Suppressor macrophage (primary cell): ENCODE measurements around the gene KLK11.
A peak's percentile ranks its signal among the peaks of the same experiment; 100 is the strongest.

Experiments used
- DNase-seq, 4 experiments: peaks; one replicate each; pipeline ENCODE4 v3.0.0-alpha.2; 2020 to 2022
- total RNA-seq, 17 experiments: gene quantifications; one replicate each; lab custom pipeline; 2026; ENCODE audit warnings: mixed read lengths in 6 of 17, inconsistent platforms in 3 of 17; lab: John Stamatoyannopoulos, UW

The KLK11 gene
- 0 to 0.99 (median 0) reads per million in 17 experiments for total RNA-seq

GRCh38 chr19:51026554-51026831, at the start of gene KLK11:
Gene KLK11, minus strand, starts transcription at chr19:51026616. Its CDS starts 985 bp downstream, at chr19:51025631.
- DNase-seq, result no peak

GRCh38 chr19:51075998-51076397, 49.6 kb upstream of the KLK11 start:
- DNase-seq, result no peak

- no peak for DNase-seq
Measured at GRCh38 chr19:51071095-51071405, 44.6 kb upstream of the KLK11 start.

GRCh38 chr19:51070334-51071094, 44.1 kb upstream of the KLK11 start:
- DNase-seq, result no peak

GRCh38 chr19:51066393-51067186, 40.2 kb upstream of the KLK11 start:
- no peak for DNase-seq

DNA sequence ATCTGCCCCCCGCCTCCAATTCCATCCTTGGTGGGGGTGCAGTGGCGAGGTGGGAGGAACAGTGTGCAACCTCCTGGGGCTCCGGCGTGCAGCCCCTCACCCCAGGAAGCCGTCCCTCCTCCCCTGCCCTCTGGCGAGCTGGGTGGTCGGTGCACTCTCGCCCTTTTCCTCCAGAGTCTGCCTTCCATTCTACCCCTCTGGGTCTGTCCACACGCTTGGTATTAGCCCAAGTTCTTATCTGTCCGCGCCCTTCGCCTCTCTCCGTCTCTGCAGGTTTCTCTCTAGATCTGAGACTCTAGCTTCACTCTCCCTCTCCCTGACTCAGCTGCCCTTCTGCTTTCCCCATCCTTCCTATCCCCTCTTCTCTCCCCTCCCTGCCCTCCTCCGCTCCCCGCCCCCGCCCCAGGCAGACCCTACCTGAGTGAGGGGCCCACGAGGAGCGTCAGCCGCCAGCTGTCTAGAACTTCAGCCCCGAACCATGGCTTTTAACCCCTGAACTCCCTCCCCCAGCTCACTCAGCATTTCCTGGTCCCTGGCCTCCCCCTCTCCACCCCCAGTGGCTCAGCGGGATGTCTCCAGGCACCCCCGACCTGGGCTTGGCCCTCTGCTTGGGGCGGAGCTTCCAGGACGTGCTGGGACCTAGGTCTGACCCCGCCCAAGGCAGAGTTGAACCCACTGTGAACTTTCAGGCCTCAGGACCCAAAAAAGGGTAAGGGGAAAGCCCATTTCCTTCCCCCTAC, 39.0 kb upstream of the KLK11 start:
- DNase-seq, result no peak

DNA sequence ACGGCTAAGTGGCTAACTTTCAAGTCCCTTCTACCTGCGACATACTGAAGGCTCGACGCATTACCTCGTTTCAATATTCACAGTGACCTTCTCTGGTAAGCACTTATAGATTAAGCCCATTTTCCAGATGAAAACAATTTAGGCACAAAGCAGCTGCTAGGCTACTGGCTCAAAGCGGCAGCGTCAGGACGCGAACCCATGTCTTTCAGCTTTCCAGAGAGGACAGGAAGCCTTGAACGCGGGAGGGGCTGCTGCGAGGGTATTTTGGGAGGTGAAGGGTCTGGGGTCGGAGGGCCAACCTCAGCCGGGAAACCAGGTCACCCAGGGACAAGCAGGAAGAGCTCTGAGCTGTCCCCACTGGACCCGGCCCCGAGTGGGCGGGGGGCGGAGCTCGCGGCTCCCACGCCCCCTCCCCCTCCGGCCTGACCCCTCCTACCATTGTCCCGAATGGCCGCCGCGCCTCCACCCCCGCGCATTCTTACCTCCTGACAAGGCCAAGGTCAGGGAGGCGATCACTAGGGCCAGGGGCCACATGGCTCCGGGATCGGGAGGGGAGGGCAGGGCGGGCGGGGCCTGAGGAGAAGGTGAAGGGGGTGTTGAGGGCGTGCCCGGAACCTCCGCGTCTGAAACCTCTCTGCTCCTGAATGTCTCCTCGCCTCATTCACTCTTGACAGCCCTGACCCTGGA, 38.3 kb upstream of the KLK11 start, which contains the start of gene KLK13:
TSS of gene KLK13 (minus strand) at position 559 of the 687 bp plus-strand sequence. CDS start at position 534, 25 bp downstream.
- peak; percentile 9 to 68 (median 41) for DNase-seq

DNA sequence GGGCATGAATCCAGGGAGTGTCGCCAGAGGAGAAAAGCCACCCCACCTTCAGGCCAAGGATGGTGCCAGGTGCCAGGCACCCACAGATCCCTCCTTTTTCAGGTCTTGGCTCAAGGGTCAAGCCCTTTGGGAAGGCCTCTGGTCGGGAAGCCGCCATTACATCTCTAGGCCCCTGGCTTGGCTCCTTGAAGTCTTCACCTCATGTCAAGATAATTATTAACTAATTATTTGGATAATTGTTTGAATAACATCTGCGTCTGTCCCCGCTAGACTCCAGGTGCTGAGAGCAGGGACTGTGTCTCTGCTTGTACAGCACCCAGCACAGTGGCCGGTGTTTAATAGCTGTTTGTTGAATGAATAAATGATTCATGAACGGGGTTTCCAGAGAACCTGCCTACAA, 37.2 kb upstream of the KLK11 start:
- no peak for DNase-seq

DNA sequence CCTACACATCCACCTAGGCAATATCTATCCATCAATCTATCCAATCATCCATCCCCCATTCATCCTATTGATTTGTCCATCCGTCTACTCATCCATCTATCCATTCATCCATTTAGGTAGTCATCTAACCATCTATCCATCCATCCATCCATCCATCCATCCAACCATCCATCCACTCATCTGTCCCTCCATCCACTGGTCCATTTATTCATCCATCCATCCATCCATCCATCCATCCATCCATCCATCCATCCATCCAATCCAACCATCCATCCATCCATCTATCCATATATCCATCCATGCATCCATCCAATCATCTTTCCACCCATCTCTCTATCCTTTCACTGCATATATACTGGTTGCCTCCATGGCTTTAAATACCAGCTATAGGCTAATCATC, 34.6 kb upstream of the KLK11 start:
- DNase-seq, result no peak

- no peak for DNase-seq
Measured at GRCh38 chr19:51060336-51060735, 33.9 kb upstream of the KLK11 start.

- DNase-seq, result no peak
Measured at GRCh38 chr19:51059715-51060114, 33.3 kb upstream of the KLK11 start.

- DNase-seq, result no peak
Measured at GRCh38 chr19:51055866-51056265, 29.4 kb upstream of the KLK11 start.

DNA sequence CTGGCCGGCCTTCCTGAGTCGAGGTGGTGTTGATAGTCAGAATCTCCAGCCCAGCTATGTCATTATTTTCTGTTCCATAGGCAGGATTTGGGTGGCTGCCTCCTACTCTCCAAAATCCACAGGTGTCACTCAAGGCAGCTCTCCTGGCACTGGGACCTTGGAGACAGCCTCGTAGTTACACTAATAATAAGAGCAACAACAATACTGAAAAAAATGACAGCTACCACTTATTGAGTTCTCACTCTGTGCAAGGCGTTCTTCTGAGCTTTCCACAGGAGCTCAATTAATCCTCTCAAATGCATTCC, 20.6 kb upstream of the KLK11 start:
- no peak for DNase-seq

DNA sequence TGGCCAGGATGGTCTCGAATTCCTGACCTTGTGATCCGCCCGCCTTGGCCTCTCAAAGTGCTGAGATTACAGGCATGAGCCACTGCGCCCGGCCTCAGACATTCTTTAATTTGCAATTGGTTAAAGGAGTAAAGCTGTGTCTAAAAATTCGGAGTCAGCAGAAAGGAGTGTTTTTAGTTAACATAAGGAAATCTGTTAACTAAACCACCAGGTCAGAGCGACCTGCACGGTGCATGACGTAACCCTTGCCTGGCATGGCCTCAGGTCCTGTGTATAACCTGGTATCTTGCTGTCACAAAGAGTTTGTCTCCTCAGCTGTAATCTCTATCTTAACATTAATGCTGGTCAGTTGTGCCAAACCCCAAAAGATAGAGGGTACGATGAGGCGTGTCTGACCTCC, 17.9 kb upstream of the KLK11 start:
- DNase-seq, result no peak

DNA sequence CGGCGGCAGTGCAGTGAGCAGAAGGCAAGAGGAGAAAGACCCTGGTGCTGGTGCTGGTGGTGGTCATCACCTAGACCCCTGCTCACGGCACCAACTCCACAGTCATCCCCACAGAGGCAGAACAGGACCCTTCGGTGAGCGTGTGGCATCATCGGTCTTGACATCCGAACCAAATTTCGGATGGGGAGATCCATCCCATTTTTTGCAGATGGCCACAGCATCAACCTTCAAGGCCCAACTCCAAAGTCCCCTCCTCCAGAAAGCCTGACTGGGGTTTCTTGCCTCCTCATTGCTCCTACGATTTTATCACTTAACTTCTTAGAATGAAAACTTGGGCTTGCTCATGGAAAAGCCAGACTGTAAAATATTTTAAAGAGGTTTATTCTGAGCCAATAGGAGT, 17.1 kb upstream of the KLK11 start:
- DNase-seq, result no peak

GRCh38 chr19:51040151-51040550, 13.7 kb upstream of the KLK11 start:
- no peak for DNase-seq

DNA sequence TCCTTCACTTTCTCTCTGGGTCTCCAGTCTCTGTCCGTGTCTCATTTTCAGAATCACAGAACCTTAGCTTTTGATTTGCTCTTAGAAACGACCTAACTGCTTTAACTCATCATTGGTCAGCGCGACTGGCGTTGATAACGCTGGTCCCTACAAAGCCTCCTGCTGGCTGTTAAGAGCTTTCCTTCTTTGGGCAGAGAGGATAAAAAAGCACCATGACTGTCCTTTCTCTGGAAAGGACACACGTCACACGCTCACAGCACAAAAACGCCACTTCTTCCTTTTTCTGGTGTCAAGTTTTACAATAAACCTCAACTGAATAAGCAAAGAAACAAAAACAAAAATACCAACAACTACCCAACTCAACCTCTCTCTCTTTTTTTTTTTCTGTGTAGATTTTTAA, 10.1 kb upstream of the KLK11 start:
- peak in 1 of 4 experiments; percentile 13 for DNase-seq

- no peak for DNase-seq
Measured at GRCh38 chr19:51034704-51035103, 8.3 kb upstream of the KLK11 start, which contains the start of gene KLK12. Gene KLK12, minus strand, starts transcription at chr19:51035002. Its CDS starts 381 bp downstream, at chr19:51034621.

GRCh38 chr19:51031880-51032225, 5.4 kb upstream of the KLK11 start:
- DNase-seq, result no peak

DNA sequence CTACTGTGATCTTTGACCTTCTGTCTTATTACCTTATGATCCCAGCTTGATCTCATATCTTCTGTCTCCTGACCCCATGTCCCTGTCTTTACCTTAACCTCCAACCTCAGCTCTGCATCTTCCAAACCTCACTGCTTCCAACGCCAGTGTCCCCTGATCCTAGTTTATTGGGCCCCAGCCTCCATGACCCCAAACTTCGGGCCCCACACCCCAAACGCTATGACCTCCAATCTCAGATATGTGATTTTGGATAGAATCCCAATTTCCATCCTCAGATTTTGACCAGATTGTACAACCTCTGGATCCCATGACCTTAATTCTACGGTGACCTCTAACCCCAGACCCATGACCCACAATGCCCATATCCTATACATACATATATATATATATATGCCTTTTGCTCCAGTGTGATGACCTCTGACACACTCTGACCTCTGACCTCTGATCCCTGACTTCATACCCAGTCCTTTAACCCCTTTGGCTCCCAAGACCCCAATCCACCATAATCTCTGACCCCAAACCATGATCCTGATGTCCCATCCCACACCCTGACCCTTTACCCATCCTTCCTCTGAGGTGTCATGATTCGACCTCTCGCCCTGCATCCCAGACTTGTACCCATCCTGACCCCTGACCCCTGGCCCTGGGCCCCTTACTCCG, 4.9 kb upstream of the KLK11 start:
- DNase-seq, result no peak

- DNase-seq, result no peak
Measured at GRCh38 chr19:51030631-51031030, 4.2 kb upstream of the KLK11 start.

- no peak for DNase-seq
Measured at GRCh38 chr19:51029718-51030117, 3.3 kb upstream of the KLK11 start.

GRCh38 chr19:51027873-51028272, 1.5 kb upstream of the KLK11 start:
- no peak for DNase-seq
